Heart left ventricle (tissue), 16 donors: ENCODE data around the gene NUDCD3. TPM values are rescaled to one million over a fixed set of nuclear protein-coding genes. Genes with fewer than 3 reads are reported as not detected.

Experiments
- ATAC-seq, 4 donors: fragments of 200-7000 bp; cut with Tn5 transposase; one replicate each; pipeline ENCODE4 v1.9.1; 2020 to 2022; ENCODE audit warnings: moderate library complexity in 4 of 4, mild to moderate bottlenecking in 3 of 4, moderate number of reproducible peaks in 1 of 4
- DNase-seq, 5 donors: peaks; one replicate each; pipeline ENCODE4 v3.0.0-alpha.2; 2020
- H3K27ac ChIP-seq, 12 donors: fragments of 200-600 bp; sonication (generic) in 4 of 12; one replicate each; pipeline versions ENCODE4 v1.5.0 to v1.8.0; 2016 to 2022; ENCODE audit warnings: mild to moderate bottlenecking in 2 of 12
- H3K27me3 ChIP-seq, 9 donors: fragments of 200-600 bp; sonication (generic) in 2 of 9; one replicate each; pipeline versions ENCODE4 v1.5.1 to v1.8.0; 2016 to 2022; ENCODE audit warnings: mild to moderate bottlenecking in 3 of 9
- H3K36me3 ChIP-seq, 9 donors: fragments of 200-600 bp; sonication (generic) in 2 of 9; one replicate each; pipeline versions ENCODE4 v1.5.0 to v1.8.0; 2018 to 2022; ENCODE audit warnings: mild to moderate bottlenecking in 2 of 9
- H3K4me1 ChIP-seq, 12 donors: fragments of 200-600 bp; sonication (generic) in 4 of 12; one replicate each; pipeline versions ENCODE4 v1.5.0 to v1.8.0; 2016 to 2022; ENCODE audit warnings: mild to moderate bottlenecking in 3 of 12
- H3K4me3 ChIP-seq, 12 donors: fragments of 200-600 bp; sonication (generic) in 4 of 12; one replicate each; pipeline versions ENCODE4 v1.5.0 to v1.8.0; 2017 to 2022; ENCODE audit warnings: mild to moderate bottlenecking in 9 of 12, moderate library complexity in 4 of 12
- H3K9me3 ChIP-seq, 12 donors: fragments of 200-600 bp; sonication (generic) in 4 of 12; one replicate each; pipeline versions ENCODE4 v1.5.0 to v1.8.0; 2016 to 2022; ENCODE audit warnings: mild to moderate bottlenecking in 1 of 12
- POLR2A ChIP-seq, 2 donors: fragments of 450-650 bp; IDR thresholded peaks; one replicate each; pipeline ENCODE4 v1.6.1; 2017; ENCODE audit warnings: antibody characterized with exemption in 2 of 2, mild to moderate bottlenecking in 2 of 2, moderate library complexity in 2 of 2
- WGBS, 4 donors: extraction: QIAGEN DNeasy Blood & Tissue Kit in 2 of 4; methylation state at CpG; one replicate each; pipeline versions ENCODE4 v1.1.5 to v1.1.7; 2013 to 2018; 5-methylcytosine and 5-hydroxymethylcytosine counted together
- intact Hi-C, 10 donors: fragments of 100-400 bp; cut with DNase I; formaldehyde crosslinking; loops; one replicate each; pipeline versions ENCODE4 v1.11.1 to v1.14.2; 2022
- polyA plus RNA-seq, 2 donors: library from polyadenylated mRNA; stranded (reverse); fragments of 200-250 nt; gene quantifications; one replicate each; pipeline ENCODE4 v1.2.3, GENCODE V29; 2013
- total RNA-seq, 9 donors: library from RNA; depleted of rRNA in 2 of 9; stranded (reverse); fragments of >200 nt in 2 of 9; fragmentation: NEBNext Ultra II Directional in 3 of 9; extraction: Animal tissue kit (Norgen Biotek cat#: 25700) in 3 of 9; gene quantifications; one replicate each; pipeline versions ENCODE4 v1.1.0 to v1.2.4, GENCODE V29; 2016 to 2023
- TF ChIP-seq, protein P1 (sequence below), 12 donors: fragments of 200-600 bp; sonication (generic) in 4 of 12; IDR thresholded peaks; one replicate each; pipeline versions ENCODE4 v1.5.0 to v1.8.0; 2018 to 2022; ENCODE audit warnings: antibody characterized with exemption in 12 of 12, mild to moderate bottlenecking in 5 of 12
- donor health status: ischemic (EF 13 %, LVEDD 7.1; RV severe dilation, severe dysfunction).
- donor health status: healthy with polysubstance abuse.
- donor health status: DM: no; HTN: yes; CAD: no.
- donor health status: DM: no; HTN: no; CAD: no.
- donor health status: ischemic (EF 25% LVEDD 6.9; RV normal size, moderate dysfunction).
- donor health status: ischemic (EF 25% LVEDD 5.7; RV mildly dilated, moderate dysfunction).
- donor health status: healthy.
- donor health status: DM: yes; HTN: yes; CAD: no.
- donor health status: ischemic (EF 35%, LVEDD 5.7; RV mildly dilated, moderate dysfunction).
- donor health status: nonischemic (EF 11% LVEDD 7.7; RV severe dilation, severe dysfunction).
- donor health status: DM: yes; HTN: yes; CAD: no.
- donor health status: PGD.
- donor health status: ischemic (EF 29% LVEDD 5.4; RV normal size, mild dysfunction).
- donor health status: nonischemic (EF 23%, LVEDD 6.1; RV moderate dilation, normal function).

NUDCD3 gene
- total and polyA plus RNA-seq, 11 donors, result 16.7 to 133 (median 91.5) TPM

DNA sequence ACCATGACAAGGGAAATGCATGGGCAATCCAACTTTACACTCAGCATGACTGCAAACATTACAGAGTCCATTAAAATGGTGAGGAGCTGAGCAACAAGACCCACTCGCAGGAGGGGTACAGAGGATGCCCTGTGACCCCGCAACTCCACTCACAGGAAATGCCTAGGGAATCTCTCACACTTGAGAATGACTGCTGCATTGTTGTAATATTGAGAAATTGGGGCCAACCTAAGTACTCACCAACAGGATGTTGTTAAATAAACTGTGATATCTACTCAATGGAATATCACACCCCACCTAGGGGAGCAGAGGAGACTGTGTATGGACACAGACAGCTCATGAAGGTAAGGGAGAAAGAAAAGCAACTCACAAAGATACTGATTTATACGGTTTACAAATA, 111.7 kb downstream of the NUDCD3 start:
- intact Hi-C loops, result loop anchor here in 4 of 10 donors (5.0 to 10.0 kb wide), 2 partner anchors 186 to 189 kb away; no protein-coding TSS in a partner anchor
- Histone ChIP-seq H3K9me3 (no peaks in the 10 kb centered on the region), H3K27ac (no peak overlapping the region), H3K4me1 (peaks cover 0 to 17% (median 8%) of the 10 kb centered on the region in 12 donors), H3K36me3 (peaks cover 0 to 10% (median 0%) of the 10 kb centered on the region in 9 donors), H3K4me3 (no peak overlapping the region), H3K27me3 (no peaks in the 10 kb centered on the region)
- no peak for TF ChIP-seq POLR2A (IDR thresholded peaks at IDR 0.05)
- TF ChIP-seq, protein P1, sequence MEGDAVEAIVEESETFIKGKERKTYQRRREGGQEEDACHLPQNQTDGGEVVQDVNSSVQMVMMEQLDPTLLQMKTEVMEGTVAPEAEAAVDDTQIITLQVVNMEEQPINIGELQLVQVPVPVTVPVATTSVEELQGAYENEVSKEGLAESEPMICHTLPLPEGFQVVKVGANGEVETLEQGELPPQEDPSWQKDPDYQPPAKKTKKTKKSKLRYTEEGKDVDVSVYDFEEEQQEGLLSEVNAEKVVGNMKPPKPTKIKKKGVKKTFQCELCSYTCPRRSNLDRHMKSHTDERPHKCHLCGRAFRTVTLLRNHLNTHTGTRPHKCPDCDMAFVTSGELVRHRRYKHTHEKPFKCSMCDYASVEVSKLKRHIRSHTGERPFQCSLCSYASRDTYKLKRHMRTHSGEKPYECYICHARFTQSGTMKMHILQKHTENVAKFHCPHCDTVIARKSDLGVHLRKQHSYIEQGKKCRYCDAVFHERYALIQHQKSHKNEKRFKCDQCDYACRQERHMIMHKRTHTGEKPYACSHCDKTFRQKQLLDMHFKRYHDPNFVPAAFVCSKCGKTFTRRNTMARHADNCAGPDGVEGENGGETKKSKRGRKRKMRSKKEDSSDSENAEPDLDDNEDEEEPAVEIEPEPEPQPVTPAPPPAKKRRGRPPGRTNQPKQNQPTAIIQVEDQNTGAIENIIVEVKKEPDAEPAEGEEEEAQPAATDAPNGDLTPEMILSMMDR (IDR thresholded peaks at IDR 0.05), result no peak
- no peak for ATAC-seq
- WGBS, 4 donors, result 76 to 79% (median 78%) methylated on average over 3 of the region's 3 CpGs
- no peak for DNase-seq

DNA sequence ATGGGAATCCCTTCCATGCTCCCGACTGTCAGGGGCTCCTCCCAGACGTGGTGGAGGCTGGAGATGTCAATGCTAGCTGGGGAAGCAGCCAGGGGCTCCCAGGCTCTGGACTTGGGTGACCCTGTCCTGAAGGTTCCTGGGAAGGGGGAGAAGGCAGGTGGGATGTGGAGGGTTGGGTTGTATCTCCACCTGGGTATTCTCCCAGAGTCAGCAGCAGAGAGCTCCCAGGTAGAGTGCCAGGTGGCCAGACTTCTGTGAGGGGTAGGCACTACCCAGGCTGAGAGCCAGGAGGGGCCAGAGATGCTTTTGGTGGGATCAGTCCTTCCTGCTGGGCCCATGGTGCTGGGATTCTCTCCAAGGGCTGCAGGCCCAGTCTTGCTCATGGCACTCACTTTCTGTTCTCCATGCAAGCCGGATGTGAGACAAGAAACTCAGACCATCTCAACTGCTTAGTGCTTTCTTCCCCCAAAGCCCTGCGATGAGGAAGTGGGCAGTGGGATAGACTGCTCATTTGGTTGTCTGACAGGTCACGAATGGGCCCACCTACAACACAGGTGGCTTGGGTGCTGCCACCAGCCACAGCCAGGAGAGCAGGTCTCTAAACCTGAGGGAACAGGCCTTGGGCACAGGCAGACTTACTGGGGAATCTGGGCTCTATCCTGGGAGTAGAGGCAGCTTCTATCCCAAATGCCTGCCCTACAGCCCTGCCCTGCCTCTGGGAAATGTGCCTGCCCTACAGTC, 112.6 kb downstream of the NUDCD3 start:
- intact Hi-C loops, result loop anchor here in 4 of 10 donors (2.0 to 10.0 kb wide), 3 partner anchors 99 to 189 kb away; no protein-coding TSS in a partner anchor
- Histone ChIP-seq H3K27ac (no peak overlapping the region), H3K9me3 (no peaks in the 10 kb centered on the region), H3K36me3 (peaks cover 0 to 10% (median 0%) of the 10 kb centered on the region in 9 donors), H3K4me3 (no peak overlapping the region), H3K27me3 (no peaks in the 10 kb centered on the region), H3K4me1 (peaks cover 0 to 8% (median 2%) of the 10 kb centered on the region in 12 donors)
- DNase-seq, result no peak
- TF ChIP-seq POLR2A (IDR thresholded peaks at IDR 0.05), result no peak
- TF ChIP-seq, protein P1 (IDR thresholded peaks at IDR 0.05), result no peak
- whole genome bisulfite sequencing, 4 donors, result 79 to 93% (median 84%) methylated on average over 5 of the region's 5 CpGs
- no peak for ATAC-seq

DNA sequence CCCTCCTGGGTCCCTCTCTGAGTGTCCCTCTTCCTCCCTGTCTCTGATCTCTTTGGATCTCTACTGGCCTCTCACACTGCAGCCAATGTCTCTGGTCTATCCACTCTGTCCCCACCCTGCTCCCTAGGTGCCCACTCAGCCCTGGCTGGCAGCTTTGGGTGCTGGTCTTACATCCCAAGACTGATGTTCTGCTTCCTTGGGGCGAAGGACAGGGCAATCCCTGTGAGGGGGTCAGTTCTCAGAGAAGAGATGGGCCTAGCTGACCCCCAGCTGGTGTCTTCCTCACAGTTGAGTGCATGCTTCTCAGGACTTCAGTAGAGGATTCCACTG, 113.4 kb downstream of the NUDCD3 start:
- ATAC-seq, result peak in 1 of 4 donors; percentile 3

More for the DNA sequence above, 113.4 kb downstream of the NUDCD3 start:
- Histone ChIP-seq H3K36me3 (peaks cover 0 to 5% (median 0%) of the 10 kb centered on the region in 9 donors), H3K27me3 (no peaks in the 10 kb centered on the region), H3K27ac (no peak overlapping the region), H3K9me3 (no peaks in the 10 kb centered on the region), H3K4me3 (no peak overlapping the region), H3K4me1 (peaks cover 0 to under 1% (median 0%) of the 10 kb centered on the region in 12 donors)
- WGBS, 4 donors, result 87 to 100% (median 92%) methylated on average over 1 of the region's 1 CpG
- no peak for DNase-seq
- intact Hi-C loops, result loop anchor here in 4 of 10 donors (2.0 to 10.0 kb wide), 3 partner anchors 100 to 190 kb away; no protein-coding TSS in a partner anchor
- TF ChIP-seq, protein P1 (IDR thresholded peaks at IDR 0.05), result no peak
- TF ChIP-seq POLR2A (IDR thresholded peaks at IDR 0.05), result no peak
